ENCODE data around the gene ZSCAN9. TPM values are rescaled to one million over a fixed set of nuclear protein-coding genes. Genes with fewer than 3 reads are reported as not detected.
A peak's percentile ranks its signal among the peaks of the same experiment; 100 is the strongest.

Gene ZSCAN9
- total and polyA plus RNA-seq, 9 of the 15 experiments (the other 6 are each of a cell fraction or from before 2014, with no cell fraction given): 18.8 to 48.9 (median 28.7) TPM

- 0 out of 2 replicates have a peak, but pooled peaks have one; percentile 47 for TF ChIP-seq MAX (CRISPR knock-in tag; IDR thresholded peaks at IDR 0.05)
- TF ChIP-seq HMG20B (CRISPR knock-in tag; IDR thresholded peaks at IDR 0.05): no peak
- 0 out of 2 replicates have a peak, but pooled peaks have one; percentile 10 for TF ChIP-seq ZNF431 (CRISPR knock-in tag; IDR thresholded peaks at IDR 0.05)
- TF ChIP-seq NELFE (IDR thresholded peaks at IDR 0.05; ENCODE audit: insufficient read depth, insufficient read length): no peak
- TF ChIP-seq ZNF79 (CRISPR knock-in tag; IDR thresholded peaks at IDR 0.05; ENCODE audit: low read depth): no peak
- TF ChIP-seq CREB5 (CRISPR knock-in tag; IDR thresholded peaks at IDR 0.05): no peak
- no peak for TF ChIP-seq SRSF7 (optimal IDR thresholded peaks at IDR 0.05; ENCODE audit: low read depth, low read length)
- peak; percentile 82; the same call in 1 of the 2 replicates for TF ChIP-seq ZNF583 (CRISPR knock-in tag; IDR thresholded peaks at IDR 0.05)
- no peak for TF ChIP-seq RBM14 (IDR thresholded peaks at IDR 0.05; ENCODE audit: borderline replicate concordance, insufficient read depth, low read depth, low read length)
- no peak for TF ChIP-seq SREBF1 (IDR thresholded peaks at IDR 0.05; ENCODE audit: borderline replicate concordance, low read depth, low read length)
- TF ChIP-seq ZNF57 (CRISPR knock-in tag; IDR thresholded peaks at IDR 0.05): 0 out of 2 replicates have a peak, but pooled peaks have one; percentile 56
- TF ChIP-seq ZNF695 (CRISPR knock-in tag; IDR thresholded peaks at IDR 0.05): no peak
- TF ChIP-seq NFE2 (IDR thresholded peaks at IDR 0.05; ENCODE audit: low read depth): no peak
- no peak for TF ChIP-seq ZMIZ1 (IDR thresholded peaks at IDR 0.05; ENCODE audit: low read depth in 2 of 2, low read length in 2 of 2)
- TF ChIP-seq ZNF445 (CRISPR knock-in tag; IDR thresholded peaks at IDR 0.05; ENCODE audit: low read depth): no peak
- TF ChIP-seq MED1 (CRISPR knock-in tag; IDR thresholded peaks at IDR 0.05; ENCODE audit: borderline replicate concordance): no peak
- 0 out of 2 replicates have a peak, but pooled peaks have one; percentile 47 for TF ChIP-seq ZFP30 (CRISPR knock-in tag; IDR thresholded peaks at IDR 0.05; ENCODE audit: borderline replicate concordance)
- no peak for TF ChIP-seq THRA (IDR thresholded peaks at IDR 0.05)
- TF ChIP-seq RCOR1 (IDR thresholded peaks at IDR 0.05; ENCODE audit: borderline replicate concordance in 1 of 2, low read depth in 2 of 2, low read length in 2 of 2): peak in 1 of 2 experiments; percentile 83; a peak in 2 of 4 replicates
- TF ChIP-seq SIX5 (IDR thresholded peaks at IDR 0.05; ENCODE audit: borderline replicate concordance in 1 of 2, insufficient read depth in 1 of 2, low read depth in 1 of 2, low read length in 2 of 2): no peak
- no peak for TF ChIP-seq POU5F1 (IDR thresholded peaks at IDR 0.05; ENCODE audit: borderline replicate concordance, low read depth, low read length, partially characterized antibody)
Measured at GRCh38 chr6:28266962-28267694, 42.1 kb downstream of the ZSCAN9 start, which contains the start of gene ZSCAN26 (continued).

Data from K562 (cell line).